ENCODE measurements around the gene ZCCHC24.
"Not testable (repeated sequence)": the region's sequence is repeated elsewhere in the genome, so short reads cannot be mapped to it uniquely, and the experiment has no call there.

The ZCCHC24 gene

GRCh38 chr10:79334573-79334972 lies 110.9 kb downstream of the ZCCHC24 start:
- no peak for TF ChIP-seq CTCF (conservative IDR thresholded peaks at IDR 0.05; ENCODE audit: low read depth, low read length)
- Histone ChIP-seq H3K27ac (no peak overlapping the region), H4K20me1 (ENCODE audit: insufficient read depth) (no peaks in the 10 kb centered on the region), H3K36me3 (ENCODE audit: insufficient read depth) (no peaks in the 10 kb centered on the region), H3K4me1 (ENCODE audit: low read depth, poor library complexity, severe bottlenecking) (peaks cover 8% of the 10 kb centered on the region), H3K79me2 (ENCODE audit: insufficient read depth, low read depth) (no peaks in the 10 kb centered on the region), H3K4me3 (IDR thresholded peaks at IDR 0.05; ENCODE audit: insufficient read depth, low read depth, low read length) (no peak overlapping the region), H3K27me3 (ENCODE audit: insufficient read depth, low read depth) (no peaks in the 10 kb centered on the region), H3K4me2 (no peak overlapping the region), H3K9ac (no peak overlapping the region), H2AFZ (ENCODE audit: low read depth) (no peak overlapping the region)

GRCh38 chr10:79333513-79333912 lies 111.9 kb downstream of the ZCCHC24 start:
- no peaks in the 10 kb centered on the region for H3K79me2 ChIP-seq (ENCODE audit: insufficient read depth, low read depth)
- H3K36me3 ChIP-seq (ENCODE audit: insufficient read depth), result no peaks in the 10 kb centered on the region
- no peaks in the 10 kb centered on the region for H3K27me3 ChIP-seq (ENCODE audit: insufficient read depth, low read depth)
- H4K20me1 ChIP-seq (ENCODE audit: insufficient read depth), result no peaks in the 10 kb centered on the region
- no peak overlapping the region for H3K27ac ChIP-seq
- H3K9ac ChIP-seq, result no peak overlapping the region
- no peak overlapping the region for H3K4me2 ChIP-seq
- no peak overlapping the region for H3K4me3 ChIP-seq (IDR thresholded peaks at IDR 0.05; ENCODE audit: insufficient read depth, low read depth, low read length)
- H3K4me1 ChIP-seq (ENCODE audit: low read depth, poor library complexity, severe bottlenecking), result peaks cover 8% of the 10 kb centered on the region
- no peak for TF ChIP-seq CTCF (conservative IDR thresholded peaks at IDR 0.05; ENCODE audit: low read depth, low read length)
- H2AFZ ChIP-seq (ENCODE audit: low read depth), result no peak overlapping the region

GRCh38 chr10:79332610-79333315 lies 112.7 kb downstream of the ZCCHC24 start:
- H4K20me1 ChIP-seq (ENCODE audit: insufficient read depth); H3K79me2 ChIP-seq (ENCODE audit: insufficient read depth, low read depth); H3K4me1 ChIP-seq (ENCODE audit: low read depth, poor library complexity, severe bottlenecking); H3K4me2 ChIP-seq; H3K27me3 ChIP-seq (ENCODE audit: insufficient read depth, low read depth); H3K4me3 ChIP-seq (IDR thresholded peaks at IDR 0.05; ENCODE audit: insufficient read depth, low read depth, low read length); H3K36me3 ChIP-seq (ENCODE audit: insufficient read depth); H3K27ac ChIP-seq; H3K9ac ChIP-seq; H2AFZ ChIP-seq (ENCODE audit: low read depth): not testable (repeated sequence)
